ENCODE results near the gene IFI44.

Gene IFI44

DNA sequence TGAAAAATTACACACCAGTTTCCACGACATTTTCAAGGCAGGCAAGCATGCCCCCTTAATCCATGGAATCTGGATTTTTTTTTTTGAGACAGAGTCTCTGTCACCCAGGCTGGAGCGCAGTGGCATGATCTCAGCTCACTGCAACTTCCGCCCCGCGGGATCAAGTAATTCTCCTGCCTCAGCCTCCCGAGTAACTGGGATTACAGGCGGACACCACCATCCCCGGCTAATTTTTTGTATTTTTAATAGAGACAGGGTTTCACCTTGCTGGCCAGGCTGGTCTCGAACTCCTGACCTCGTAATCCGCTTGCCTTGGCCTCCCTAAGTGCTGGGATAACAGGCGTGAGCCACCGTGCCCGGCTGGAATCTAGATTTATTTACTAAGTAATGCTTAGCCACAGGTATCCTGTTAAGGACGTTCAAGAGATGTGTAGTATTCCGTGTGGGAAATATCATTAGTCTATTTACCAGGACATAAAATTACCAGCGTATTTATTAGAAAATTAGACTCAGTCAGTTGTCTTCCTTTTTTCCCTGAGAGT lies 2.5 kb downstream of the IFI44 start:
- no peak for DNase-seq (ENCODE audit: low read depth)

DNA sequence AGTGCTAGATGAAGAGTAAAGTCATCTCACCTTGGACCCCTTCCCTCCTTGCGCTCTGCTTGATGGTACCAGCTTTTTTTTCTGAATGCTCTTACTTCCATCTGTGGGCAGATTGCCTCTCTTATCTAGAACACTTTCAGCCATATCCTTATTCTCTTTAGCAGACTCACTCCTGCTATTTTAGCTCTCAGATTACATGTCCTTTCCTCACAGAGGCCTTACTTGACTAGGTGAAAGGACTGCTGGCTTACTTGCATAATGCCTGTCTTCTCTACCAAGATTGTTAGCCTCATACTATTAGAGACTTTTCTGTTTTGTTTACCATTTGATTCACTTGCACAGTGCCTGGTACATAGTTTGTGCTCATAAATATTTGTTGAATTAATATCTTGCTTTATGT lies 9.3 kb downstream of the IFI44 start:
- no peak for DNase-seq (ENCODE audit: low read depth)

DNA sequence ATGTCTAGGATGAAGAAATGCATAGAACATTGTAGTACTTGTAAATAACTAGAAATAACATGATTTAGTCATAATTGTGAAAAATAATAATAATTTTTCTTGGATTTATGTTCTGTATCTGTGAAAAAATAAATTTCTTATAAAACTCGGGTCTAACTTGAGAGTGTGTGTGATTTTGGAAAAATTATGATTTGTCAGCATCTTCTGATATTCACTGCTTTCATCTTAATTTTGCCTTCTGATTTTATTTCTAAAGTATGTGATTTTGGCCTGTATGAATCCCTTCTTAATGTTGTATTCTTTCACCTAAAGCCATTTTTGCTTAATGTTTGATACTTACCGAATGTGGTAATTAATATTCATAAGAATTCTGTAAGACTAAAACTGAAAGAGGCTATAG lies 14.3 kb downstream of the IFI44 start:
- DNase-seq (ENCODE audit: low read depth): no peak

DNA sequence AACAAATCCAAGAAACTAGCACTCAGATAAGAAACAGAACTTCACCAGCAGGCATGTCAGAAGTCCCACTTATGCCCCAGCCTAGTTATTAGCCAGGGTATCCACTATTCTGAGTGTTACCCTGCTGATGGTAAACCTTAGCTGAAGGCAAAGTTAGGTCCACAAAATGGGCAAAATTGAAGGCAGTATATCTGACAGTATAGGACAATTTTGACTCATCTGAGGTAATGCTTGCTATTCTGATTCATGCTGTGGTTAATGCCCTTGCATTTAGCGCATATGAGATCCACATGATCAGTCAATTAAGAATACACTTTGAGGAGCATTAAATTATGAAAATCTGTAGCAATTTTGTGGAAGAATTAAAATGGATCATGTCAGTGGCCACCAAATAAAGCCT lies 15.1 kb downstream of the IFI44 start:
- DNase-seq (ENCODE audit: low read depth): no peak

DNA sequence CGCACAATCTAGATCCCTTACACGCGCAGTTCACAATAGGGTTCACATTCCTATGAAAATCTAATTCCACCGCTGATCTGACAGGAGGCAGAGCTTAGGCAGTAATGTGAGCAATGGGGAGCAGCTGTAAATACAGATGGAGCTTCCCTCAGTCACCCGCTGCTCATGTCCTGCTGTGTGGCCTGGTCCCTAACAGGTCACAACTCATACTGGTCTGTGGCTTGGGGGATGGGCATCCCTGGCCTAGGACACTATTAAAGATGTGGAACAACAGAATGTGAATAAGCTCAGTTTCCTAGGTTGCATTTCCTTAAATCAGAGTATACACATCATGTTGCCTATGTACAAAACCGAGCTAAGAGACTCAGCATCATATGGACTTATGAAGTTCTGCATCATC lies 16.2 kb downstream of the IFI44 start:
- DNase-seq (ENCODE audit: low read depth): no peak

DNA sequence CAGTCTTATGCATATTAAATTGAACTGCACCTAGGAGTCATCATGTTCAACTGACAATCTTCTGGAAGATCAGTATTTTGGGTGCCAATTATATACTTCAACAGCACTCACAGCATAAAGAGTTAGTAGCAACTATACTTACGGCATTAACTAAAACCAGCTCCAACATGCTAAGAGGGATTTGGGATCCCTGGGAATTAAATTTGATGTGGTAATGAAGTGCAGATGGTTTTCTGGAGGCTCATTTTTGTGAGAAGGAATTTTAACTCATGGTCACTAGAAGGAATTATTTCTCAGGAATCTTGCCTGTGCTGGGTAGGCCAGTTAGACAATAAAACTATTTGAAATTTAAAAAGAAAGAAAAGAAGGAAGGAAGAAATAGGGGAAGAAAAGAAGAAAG lies 18.3 kb downstream of the IFI44 start:
- DNase-seq (ENCODE audit: low read depth): no peak

DNA sequence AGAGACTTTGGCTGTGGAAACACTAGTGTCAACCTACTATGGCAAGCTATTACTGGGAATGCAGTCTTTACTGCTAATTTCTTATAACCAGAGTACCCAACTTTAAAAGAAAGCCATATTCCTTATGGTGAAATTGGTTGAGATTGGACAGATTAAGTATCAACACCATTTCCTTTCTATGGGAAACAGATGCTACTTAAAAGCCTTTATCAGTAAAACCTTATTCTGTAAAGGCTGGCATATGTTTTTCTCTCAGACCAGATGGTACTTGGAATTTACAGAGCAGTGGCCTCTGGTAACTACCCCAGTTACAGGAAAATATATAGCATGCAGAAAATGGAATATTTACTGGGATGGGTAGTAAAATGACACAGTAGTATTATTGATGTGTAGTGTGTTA lies 18.8 kb downstream of the IFI44 start:
- DNase-seq (ENCODE audit: low read depth): no peak

DNA sequence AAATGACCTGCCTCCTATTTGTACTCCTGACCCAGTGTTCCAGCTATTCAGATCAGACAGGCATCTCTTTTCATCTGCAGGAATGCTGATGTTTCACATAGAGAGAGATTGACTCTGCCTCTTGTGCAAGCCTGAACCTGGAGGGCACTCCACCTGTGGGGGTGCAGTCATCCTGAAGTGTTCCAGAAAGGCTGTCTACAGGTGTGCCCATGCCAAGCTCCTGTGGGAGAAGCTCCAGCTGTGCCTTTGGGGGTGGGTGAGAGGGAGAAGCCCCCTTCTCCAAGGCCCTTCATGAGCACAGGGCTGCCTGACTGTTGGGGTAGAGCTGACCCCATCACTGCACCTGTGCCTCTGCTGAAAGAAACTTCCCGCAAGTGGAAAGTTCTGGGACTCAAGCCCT lies 22.8 kb downstream of the IFI44 start:
- DNase-seq (ENCODE audit: low read depth): no peak

DNA sequence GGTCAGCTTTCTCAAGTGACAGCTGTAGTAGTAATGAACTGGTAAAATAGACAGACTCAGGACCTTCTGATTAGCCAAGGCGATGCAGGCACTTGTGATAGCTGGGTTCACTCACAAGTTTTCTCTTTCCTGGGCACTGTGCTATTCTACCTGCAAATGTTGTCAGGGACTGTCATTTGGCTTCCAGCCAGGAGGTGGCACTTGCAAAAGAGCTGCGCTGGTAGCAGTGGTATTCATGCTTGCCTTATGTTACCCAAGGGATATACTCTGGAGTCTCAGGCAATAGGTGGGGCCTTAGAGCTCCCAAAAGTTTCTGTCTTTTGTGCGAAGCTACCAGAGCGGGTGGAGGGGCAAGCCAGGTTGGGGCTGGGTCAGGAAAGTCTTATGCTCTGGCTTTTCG lies 23.5 kb downstream of the IFI44 start:
- no peak for DNase-seq (ENCODE audit: low read depth)

DNA sequence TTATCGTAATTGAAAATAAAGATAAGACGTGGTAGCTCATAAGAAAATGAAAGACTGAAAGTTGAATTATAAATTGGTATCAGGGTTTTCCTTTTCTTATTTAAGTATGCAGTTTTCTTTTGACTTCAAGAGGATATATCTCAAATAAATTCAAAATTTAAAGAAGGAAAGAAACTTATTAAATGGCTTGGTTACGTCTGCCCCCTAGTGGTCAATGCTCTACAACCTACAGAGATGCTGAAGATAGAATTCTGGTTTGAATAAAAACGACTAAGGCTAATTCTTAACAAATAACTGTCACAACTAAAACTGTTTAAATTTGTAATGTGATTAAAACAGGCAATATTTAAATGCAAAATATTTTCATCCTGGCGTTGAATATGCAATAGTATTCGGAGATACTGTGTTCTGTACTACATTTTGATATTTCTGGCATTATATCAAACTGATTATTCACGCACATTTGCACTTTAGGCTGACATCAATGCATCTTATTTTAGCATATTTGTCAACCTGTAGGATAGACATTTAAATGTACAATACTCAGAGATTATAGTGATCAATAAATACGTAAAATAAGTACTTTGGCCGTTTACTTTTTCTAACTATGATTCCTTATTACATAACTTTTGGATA lies 26.8 kb downstream of the IFI44 start:
- DNase-seq (ENCODE audit: low read depth): no peak

DNA sequence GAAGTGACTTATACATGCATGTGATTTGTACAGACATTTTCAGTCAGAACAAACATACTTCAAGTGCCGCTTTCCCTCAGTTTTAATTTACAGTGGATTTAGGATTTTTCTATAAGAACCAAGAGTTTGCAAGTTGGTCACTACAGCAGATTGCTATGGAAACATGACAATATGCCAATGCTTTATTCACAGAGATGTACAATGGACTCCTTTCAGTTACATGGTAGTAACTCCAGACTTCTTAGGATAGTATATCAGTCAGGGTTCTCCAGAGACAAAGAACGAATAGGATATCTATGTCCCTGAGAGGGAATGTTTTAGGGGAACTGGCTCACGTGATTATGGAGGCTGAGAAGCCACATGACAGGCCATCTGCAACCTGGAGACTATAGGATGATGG lies 27.4 kb downstream of the IFI44 start:
- no peak for DNase-seq (ENCODE audit: low read depth)

DNA sequence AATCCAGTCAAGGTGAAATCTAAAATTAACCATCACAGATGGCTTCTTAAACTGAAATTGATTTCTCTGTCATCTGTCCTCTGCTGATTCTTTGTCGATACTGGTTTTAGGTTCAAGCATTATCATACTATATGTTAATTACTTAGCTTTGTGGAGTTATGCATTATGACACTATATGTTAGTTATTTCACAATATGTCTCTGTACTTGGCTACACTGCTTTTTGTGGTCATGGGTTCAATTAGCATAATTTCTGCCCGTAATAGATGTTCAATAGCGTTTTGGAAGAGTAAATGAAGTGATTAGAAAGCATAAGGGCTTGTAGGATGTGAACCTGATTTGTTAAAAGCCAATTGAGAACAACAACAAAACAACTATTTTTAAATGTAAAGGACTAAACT lies 28.2 kb downstream of the IFI44 start:
- no peak for DNase-seq (ENCODE audit: low read depth)

DNA sequence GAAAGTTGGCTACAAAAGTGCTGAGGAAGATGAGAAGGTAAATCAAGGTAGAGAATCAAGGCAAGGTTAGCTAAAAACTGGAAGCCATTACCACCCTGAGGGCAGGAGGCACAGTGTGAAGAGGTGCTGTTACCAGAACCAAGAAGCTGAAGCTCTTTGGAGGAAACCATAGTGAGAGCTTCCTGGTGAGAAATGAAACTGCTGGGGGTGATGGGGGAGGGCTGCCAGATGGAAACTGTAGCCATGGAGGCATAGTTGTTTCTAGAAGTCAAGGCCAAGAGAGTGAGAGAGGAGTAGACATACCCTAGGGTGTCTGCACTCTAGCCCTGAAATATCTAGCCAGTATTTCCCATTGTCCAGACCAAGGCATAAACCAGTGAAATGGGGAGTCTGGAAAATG lies 28.7 kb downstream of the IFI44 start:
- no peak for DNase-seq (ENCODE audit: low read depth)

DNA sequence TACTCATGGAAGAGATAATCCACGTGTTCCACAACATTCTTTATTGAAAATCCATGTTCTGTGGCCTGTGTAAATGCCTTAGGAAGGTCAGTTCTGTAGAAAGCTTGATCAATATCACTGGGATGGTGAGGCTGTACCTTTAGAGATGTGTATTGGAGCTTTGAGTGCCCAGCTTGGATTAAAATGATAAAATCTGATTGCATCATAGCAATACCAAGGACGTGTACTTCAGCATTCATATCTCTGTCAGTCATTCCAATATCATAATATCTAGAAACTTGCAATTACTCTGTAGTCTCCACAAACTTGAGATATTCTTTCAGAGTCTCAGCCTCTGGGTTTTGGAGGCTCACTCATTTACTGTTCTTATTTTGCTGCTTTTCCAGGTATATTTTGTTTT lies 31.6 kb downstream of the IFI44 start:
- DNase-seq (ENCODE audit: low read depth): no peak

DNA sequence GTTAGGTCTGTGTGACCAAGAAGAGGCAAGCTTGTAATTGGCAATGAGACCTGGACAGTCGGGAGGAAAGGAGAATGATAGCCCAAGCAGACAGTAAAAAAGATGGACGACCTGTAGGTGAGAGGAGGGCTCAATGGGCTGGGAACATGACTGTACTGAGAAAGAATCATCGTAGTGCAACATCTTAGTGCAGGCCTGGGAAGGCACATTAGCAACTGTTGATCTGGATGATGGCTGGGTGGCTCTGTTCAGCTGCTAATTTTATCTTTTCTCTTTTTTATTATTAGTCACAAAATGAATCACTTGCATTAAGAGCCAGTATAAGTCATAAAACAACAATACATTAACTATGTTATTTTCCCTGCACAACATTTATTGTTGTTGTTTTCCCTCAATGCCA lies 32.9 kb downstream of the IFI44 start:
- DNase-seq (ENCODE audit: low read depth): no peak

DNA sequence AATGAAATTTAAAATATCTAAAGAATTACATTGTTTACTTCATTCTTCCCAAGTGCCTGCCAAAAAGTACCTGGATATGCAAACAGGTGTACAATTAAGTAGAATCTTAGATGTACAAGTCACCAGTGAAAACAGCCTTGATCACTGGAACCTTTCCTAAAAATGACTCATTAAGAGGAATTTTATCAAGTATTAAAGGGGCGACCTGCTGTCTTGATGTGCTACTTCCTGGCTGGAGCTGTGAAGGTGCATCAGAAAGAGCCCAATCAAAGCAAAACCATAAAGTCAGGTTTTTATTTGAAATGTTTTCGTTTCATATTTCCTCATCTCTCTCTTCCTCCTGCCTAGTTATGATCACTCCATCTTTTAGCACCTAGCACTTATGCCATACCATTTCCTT lies 33.4 kb downstream of the IFI44 start:
- DNase-seq (ENCODE audit: low read depth): no peak

DNA sequence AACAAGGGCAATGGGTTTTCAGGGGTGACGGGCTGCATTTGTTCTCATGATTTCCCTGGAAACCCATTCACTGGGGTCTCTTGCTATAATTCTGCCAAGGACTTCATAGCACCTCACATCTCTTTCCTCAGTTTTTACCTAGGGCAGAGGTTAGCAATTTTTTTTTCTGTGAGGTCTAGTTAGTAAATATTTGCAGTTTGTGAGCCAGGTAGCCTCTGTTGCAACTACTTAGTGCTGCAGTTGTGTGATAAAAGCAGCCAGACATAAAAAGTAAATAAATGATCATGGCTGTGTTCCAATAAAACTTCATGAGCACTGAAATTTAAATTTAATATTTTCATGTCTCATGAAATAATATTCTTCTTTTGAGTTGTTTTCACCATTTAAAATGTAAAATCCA lies 37.7 kb downstream of the IFI44 start:
- no peak for DNase-seq (ENCODE audit: low read depth)

DNA sequence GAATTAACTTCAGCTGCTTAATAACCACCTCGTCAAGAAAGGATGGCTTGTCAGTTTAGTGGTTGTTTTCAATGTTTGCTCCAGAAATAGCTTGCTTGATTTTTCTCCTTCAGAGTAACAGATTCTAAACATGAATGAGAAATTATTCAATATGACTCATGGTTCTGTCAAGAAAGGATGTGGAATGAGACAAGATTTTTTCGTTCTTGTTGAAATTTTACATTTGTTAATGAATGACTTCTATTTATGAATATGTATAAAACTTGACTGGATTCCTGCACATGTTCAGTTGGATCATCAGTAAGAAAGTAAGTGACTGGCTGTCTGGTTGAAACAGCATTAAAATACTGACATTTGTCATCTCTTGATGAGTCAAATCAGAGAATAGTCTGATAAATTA lies 38.3 kb downstream of the IFI44 start:
- DNase-seq (ENCODE audit: low read depth): no peak

DNA sequence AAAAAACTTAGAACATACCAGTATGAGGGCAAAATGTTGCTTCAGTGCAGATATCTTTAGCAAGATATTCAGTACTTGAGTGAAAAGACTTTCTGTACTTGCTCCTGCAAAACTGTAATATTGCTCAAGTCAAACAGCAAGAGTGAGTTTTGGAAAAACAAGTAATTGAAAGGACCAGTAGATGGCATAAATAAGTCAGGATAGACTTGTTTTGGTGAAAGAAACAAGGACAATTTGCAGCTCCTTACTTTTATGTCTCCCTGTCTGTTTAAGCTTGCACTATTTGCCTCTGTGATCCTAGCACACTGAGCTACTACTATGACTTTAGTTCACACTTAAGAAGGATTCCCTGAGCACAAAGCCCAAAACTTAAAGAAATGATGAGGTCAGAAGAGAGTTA lies 39.1 kb downstream of the IFI44 start:
- no peak for DNase-seq (ENCODE audit: low read depth)

DNA sequence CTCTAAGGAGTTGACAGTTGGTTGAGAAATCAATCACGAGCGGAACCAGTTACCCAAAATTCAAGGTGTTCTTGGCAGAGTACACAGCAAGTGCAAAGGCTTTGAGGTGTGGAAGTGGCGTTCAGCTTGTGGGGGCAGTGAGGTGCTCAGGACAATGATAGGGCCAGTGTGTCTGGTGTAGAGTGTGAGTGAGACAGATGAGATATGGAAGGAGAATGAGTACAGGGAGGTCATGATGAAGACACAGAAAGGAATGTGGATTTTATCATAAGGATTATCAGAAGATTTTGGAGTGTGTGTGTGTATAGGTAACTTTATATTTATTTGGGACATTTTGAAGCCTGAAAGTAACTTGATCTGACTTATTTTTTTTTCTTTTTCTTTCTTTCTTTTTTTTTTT lies 40.9 kb downstream of the IFI44 start:
- no peak for DNase-seq (ENCODE audit: low read depth)

DNA sequence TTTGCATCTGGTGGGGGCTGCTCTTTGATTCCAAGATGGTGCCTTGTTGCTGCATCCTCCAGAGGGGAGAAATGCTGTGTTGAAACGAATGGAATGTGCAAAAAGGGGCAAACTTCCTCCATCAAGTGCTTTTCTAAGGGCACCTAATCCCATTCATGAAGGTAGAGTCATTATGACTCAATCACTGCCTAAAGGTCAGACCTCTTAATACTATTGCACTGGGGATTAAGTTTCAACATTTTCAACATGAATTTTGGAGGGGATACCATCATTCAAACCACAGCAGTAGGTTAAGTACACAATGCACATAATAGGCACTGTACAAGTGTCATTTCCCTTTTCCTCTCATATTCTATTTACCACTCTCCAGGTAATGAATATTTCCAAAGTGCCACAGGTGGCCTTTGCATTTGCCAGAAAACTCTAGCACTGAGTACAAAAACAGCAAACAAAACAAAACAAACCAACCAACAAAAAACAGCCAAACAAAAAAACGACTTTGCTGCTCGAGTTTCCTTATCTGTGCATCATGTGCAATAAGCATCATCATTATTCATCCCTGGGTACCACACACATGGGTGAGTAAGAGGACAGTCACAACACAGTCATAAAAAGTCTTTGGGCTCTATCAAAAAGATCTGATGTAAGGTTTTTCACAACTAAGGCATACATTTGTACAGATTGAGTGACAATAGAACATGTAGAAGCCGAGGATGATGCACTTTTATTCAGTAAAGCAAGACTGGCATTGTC lies 42.5 kb downstream of the IFI44 start:
- DNase-seq (ENCODE audit: low read depth): peak; percentile 70

DNA sequence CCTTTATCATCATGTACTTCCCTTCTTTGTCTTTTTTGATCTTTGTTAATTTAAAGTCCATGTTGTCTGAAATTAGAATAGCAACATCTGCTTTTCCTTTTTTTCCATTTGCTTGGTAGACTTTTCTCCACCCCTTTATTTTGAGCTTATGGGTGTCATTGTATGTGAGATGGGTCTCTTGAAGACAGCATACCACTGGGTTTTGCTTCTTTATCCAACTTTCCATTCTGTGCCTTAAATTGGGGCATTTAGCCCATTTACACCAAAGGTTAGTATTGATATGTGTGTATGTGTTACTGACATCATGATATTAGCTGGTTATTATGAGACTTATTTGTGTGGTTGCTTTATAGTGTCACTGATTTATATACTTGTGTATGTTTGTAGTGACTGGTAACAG lies 50.2 kb downstream of the IFI44 start:
- no peak for DNase-seq (ENCODE audit: low read depth)

DNA sequence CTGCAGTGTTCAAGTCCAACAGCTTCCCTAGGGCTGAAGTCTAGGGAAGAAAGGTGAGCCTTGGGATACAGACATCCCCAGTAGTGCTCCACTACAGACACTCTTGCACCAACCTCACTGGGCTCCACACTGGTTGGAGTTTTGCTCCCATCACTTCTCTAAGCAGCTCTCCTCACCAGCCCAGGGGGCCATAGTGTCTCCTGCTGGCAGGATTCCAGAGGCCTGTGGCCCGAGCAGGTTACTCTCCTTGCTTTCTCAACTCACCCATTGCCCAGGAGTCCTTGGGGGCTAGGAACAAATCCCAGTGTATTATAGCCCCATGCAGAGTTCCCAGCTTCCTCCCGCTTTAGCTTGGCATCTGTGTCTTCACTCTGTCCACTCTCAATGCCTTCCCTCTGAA lies 52.8 kb downstream of the IFI44 start:
- no peak for DNase-seq (ENCODE audit: low read depth)

DNA sequence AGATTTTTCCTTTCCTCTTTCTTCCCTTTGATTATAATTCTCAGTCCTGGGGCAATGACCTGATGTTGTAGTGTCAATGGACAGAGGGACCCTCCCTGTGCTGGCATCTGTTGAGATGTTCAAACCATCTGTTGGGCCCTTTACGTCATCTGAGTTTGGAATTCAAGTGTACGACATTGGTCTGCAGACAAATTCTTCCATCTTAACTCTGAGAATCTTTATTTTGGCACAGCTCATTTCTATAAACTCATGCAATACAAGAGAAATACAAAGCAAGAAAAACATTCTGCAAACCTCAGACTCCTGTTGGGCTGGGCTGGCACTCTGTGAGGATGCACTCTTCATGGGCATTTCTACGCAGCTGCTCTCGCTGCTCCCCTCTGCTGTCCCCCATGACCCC lies 54.2 kb downstream of the IFI44 start:
- no peak for DNase-seq (ENCODE audit: low read depth)
